ENCODE measurements around the gene ANKRD55. TPM values are rescaled to one million over a fixed set of nuclear protein-coding genes. Genes with fewer than 3 reads are reported as not detected.

Gene ANKRD55
- polyA plus RNA-seq, 1 of the 3 experiments (the other 2 are of a cell fraction): not detected

GRCh38 chr5:56161927-56162326 is 71.2 kb downstream of the ANKRD55 start (continued):
- TF ChIP-seq REST (IDR thresholded peaks at IDR 0.05; ENCODE audit: low read depth, low read length) (no peak), TAF1 (IDR thresholded peaks at IDR 0.05; ENCODE audit: borderline replicate concordance, low read depth, low read length) (no peak), CHD2 (IDR thresholded peaks at IDR 0.05; ENCODE audit: low read length, partially characterized antibody) (no peak), GABPA (IDR thresholded peaks at IDR 0.05; ENCODE audit: low read depth) (no peak), MXI1 (IDR thresholded peaks at IDR 0.05; ENCODE audit: low read depth, low read length) (no peak)
- TF ChIP-seq, protein P1, sequence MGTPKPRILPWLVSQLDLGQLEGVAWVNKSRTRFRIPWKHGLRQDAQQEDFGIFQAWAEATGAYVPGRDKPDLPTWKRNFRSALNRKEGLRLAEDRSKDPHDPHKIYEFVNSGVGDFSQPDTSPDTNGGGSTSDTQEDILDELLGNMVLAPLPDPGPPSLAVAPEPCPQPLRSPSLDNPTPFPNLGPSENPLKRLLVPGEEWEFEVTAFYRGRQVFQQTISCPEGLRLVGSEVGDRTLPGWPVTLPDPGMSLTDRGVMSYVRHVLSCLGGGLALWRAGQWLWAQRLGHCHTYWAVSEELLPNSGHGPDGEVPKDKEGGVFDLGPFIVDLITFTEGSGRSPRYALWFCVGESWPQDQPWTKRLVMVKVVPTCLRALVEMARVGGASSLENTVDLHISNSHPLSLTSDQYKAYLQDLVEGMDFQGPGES (IDR thresholded peaks at IDR 0.05; ENCODE audit: low read depth, low read length): no peak

DNA sequence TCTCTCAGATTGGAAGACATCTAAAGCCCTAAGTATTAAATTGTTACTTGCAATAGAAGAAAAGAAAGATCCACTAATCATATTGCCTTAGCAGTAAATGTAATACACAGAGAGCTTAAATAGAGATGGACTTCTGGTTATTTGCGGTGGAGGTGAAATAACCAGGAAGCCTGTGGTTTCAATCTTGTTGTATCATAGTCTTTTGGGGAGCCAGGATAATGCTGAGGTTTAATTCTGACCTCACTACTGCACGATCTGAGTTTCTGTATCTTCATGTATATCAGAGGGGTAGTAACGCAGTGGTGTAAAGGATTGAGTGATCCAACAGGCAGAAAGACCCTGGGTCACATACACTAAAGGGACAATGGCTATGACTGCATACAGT is 71.7 kb downstream of the ANKRD55 start:
- no peak overlapping the region for H3K4me2 ChIP-seq
- peaks cover 0 to 9% of the 10 kb centered on the region in 2 experiments; a peak in 1 of 4 replicates for H3K4me1 ChIP-seq (ENCODE audit: control insufficient read depth in 1 of 2, insufficient read depth in 2 of 2, low read depth in 1 of 2, low read length in 1 of 2)
- no peak overlapping the region for H3K4me3 ChIP-seq (ENCODE audit: low read depth in 2 of 2, low read length in 1 of 2)
- H3F3A ChIP-seq (replicated peaks; ENCODE audit: insufficient read depth): peaks cover 3% of the 10 kb centered on the region
- H3K9me3 ChIP-seq: no peaks in the 10 kb centered on the region
- H2AFZ ChIP-seq (ENCODE audit: low read depth): no peak overlapping the region
- no peaks in the 10 kb centered on the region for H4K20me1 ChIP-seq (ENCODE audit: insufficient read depth)
- 95% methylated on average over 3 of the region's 3 CpGs for WGBS (ENCODE audit: low lambda C conversion rate)
- H3K9ac ChIP-seq: no peak overlapping the region
- POLR2A ChIA-PET: no interaction called here
- H3K27ac ChIP-seq (ENCODE audit: low read depth in 2 of 2, low read length in 1 of 2): no peak overlapping the region
- no peaks in the 10 kb centered on the region for H3K27me3 ChIP-seq (ENCODE audit: insufficient read depth)
- H3K9me2 ChIP-seq: no peaks in the 10 kb centered on the region
- no peak for DNase-seq
- CTCF ChIA-PET: interaction anchor here (1.0 kb wide), 1 partner anchor 755 kb away, joined by 3 read pairs; no protein-coding TSS in a partner anchor
- TF ChIP-seq RXRA (IDR thresholded peaks at IDR 0.05; ENCODE audit: borderline replicate concordance, low read depth) (no peak), SIN3A (IDR thresholded peaks at IDR 0.05; ENCODE audit: borderline replicate concordance, low read depth, low read length) (no peak), NFIC (IDR thresholded peaks at IDR 0.05; ENCODE audit: borderline replicate concordance) (no peak), MXI1 (IDR thresholded peaks at IDR 0.05; ENCODE audit: low read depth, low read length) (no peak), ELF1 (IDR thresholded peaks at IDR 0.05) (no peak), TCF12 (IDR thresholded peaks at IDR 0.05) (no peak), FOSL2 (IDR thresholded peaks at IDR 0.05; ENCODE audit: borderline replicate concordance, low read depth) (no peak), FOXM1 (IDR thresholded peaks at IDR 0.05; ENCODE audit: low read depth) (no peak), EP300 (IDR thresholded peaks at IDR 0.05; ENCODE audit: borderline replicate concordance in 1 of 2, low read depth in 1 of 2, low read length in 1 of 2) (no peak), MEF2A (IDR thresholded peaks at IDR 0.05; ENCODE audit: borderline replicate concordance, low read depth) (no peak), CHD2 (IDR thresholded peaks at IDR 0.05; ENCODE audit: low read length, partially characterized antibody) (no peak), SMC3 (IDR thresholded peaks at IDR 0.05; ENCODE audit: low read depth, low read length) (no peak), GATA2 (CRISPR knock-in tag; IDR thresholded peaks at IDR 0.05) (no peak), USF2 (IDR thresholded peaks at IDR 0.05; ENCODE audit: borderline replicate concordance, low read depth, low read length) (no peak), EZH2phosphoT487 (IDR thresholded peaks at IDR 0.05; ENCODE audit: borderline replicate concordance, low read depth) (no peak), RFX5 (IDR thresholded peaks at IDR 0.05; ENCODE audit: low read length) (no peak), ZBTB33 (IDR thresholded peaks at IDR 0.05; ENCODE audit: borderline replicate concordance, low read depth) (no peak), GABPA (IDR thresholded peaks at IDR 0.05; ENCODE audit: low read depth) (no peak)
- TF ChIP-seq, protein P2, sequence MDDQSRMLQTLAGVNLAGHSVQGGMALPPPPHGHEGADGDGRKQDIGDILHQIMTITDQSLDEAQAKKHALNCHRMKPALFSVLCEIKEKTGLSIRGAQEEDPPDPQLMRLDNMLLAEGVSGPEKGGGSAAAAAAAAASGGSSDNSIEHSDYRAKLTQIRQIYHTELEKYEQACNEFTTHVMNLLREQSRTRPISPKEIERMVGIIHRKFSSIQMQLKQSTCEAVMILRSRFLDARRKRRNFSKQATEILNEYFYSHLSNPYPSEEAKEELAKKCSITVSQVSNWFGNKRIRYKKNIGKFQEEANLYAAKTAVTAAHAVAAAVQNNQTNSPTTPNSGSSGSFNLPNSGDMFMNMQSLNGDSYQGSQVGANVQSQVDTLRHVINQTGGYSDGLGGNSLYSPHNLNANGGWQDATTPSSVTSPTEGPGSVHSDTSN (IDR thresholded peaks at IDR 0.05): no peak
- TF ChIP-seq, protein P1 (IDR thresholded peaks at IDR 0.05; ENCODE audit: low read depth, low read length): no peak
- no peaks in the 10 kb centered on the region for H3K36me3 ChIP-seq (replicated peaks in 1 of 2; ENCODE audit: control insufficient read depth in 1 of 2, insufficient read depth in 2 of 2, low read length in 1 of 2)
- H3K79me2 ChIP-seq (ENCODE audit: insufficient read depth): no peaks in the 10 kb centered on the region
